WI38 (cell line): ENCODE data around the gene DCC.

ENCODE experiments used
- H3K4me3 ChIP-seq: 2 replicates; pipeline ENCODE4 v1.5.1; 2011; ENCODE audit warnings: low read depth, mild to moderate bottlenecking, control low read depth, low read length
- CTCF ChIP-seq: IDR thresholded peaks from 2 replicates; pipeline ENCODE4 v1.5.1; 2012; ENCODE audit warnings: low read depth, mild to moderate bottlenecking, control low read depth, low read length

DCC gene

GRCh38 chr18:52376104-52376503 lies 36.1 kb downstream of the DCC start:
- no peak for TF ChIP-seq CTCF

GRCh38 chr18:52377094-52377493 lies 37.1 kb downstream of the DCC start:
- no peak for TF ChIP-seq CTCF
- no peak overlapping the region for H3K4me3 ChIP-seq

More at GRCh38 chr18:52376104-52376503, 36.1 kb downstream of the DCC start:
- H3K4me3 ChIP-seq: no peak overlapping the region

GRCh38 chr18:52386306-52386705 lies 46.3 kb downstream of the DCC start:
- H3K4me3 ChIP-seq: no peak overlapping the region
- TF ChIP-seq CTCF: no peak

- no peak for TF ChIP-seq CTCF
- no peak overlapping the region for H3K4me3 ChIP-seq
Measured at GRCh38 chr18:52387175-52387574, 47.2 kb downstream of the DCC start.

GRCh38 chr18:52391810-52392559 lies 52.0 kb downstream of the DCC start:
- no peak for TF ChIP-seq CTCF
- no peak overlapping the region for H3K4me3 ChIP-seq

- no peak overlapping the region for H3K4me3 ChIP-seq
- TF ChIP-seq CTCF: no peak
Measured at GRCh38 chr18:52394602-52395001, 54.6 kb downstream of the DCC start.

- no peak for TF ChIP-seq CTCF
- H3K4me3 ChIP-seq: no peak overlapping the region
Measured at GRCh38 chr18:52395146-52395852, 55.3 kb downstream of the DCC start.
